ENCODE measurements around the gene REL.
"Not testable (repeated sequence)": the region's sequence is repeated elsewhere in the genome, so short reads cannot be mapped to it uniquely, and the experiment has no call there.

REL gene

DNA sequence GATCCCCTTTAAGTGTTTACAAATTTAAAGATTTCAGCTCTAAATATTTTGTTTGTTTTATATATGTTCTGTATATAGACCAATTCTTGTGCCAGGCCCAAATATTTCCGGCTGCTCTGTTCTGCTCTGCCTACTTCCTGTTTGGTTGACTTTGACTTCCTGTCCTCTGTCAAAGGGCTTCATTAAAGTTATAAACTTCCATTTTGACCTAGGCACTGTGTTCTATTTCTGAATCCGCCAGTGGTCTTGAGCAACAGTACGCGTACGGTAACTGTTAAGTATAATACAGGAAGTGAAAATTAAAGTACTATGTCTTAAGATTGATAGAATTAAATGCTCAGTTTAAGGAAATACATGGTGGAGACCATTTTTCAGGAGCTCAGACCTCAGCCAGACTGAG, 13.5 kb upstream of the REL start:
- DNase-seq (ENCODE audit: low read depth in 2 of 2) = no peak

DNA sequence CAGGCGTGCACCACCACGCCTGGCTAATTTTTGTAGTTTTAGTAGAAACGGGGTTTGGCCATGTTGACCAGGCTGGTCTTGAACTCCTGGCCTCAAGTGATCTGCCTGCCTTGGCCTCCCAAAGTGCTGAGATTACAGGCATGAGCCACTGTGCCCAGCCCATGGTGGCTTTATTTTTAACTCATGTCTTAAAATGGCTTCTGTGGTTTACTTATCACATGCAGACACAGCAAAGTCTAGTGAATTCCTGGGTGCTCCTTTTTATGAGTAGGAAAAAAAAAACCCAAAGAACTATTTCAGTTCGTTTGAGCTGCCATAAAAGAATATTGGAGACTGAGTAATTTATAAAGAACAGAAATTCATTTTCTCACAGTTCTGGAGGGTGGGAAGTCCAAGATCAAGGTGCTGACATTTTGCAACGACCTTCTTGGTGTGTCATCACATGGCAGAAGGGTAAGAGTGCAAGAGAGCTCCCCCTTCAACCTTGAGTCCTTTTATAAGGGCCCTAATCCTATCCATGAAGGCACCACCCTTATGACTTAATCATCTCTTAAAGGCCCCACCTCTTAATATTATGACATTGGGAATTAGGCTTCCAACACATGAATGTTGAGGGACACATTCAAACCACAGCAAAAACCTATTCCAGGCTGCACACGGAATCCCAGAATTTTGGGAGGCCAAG, 12.6 kb upstream of the REL start:
- no peak for DNase-seq (ENCODE audit: low read depth in 2 of 2)

DNA sequence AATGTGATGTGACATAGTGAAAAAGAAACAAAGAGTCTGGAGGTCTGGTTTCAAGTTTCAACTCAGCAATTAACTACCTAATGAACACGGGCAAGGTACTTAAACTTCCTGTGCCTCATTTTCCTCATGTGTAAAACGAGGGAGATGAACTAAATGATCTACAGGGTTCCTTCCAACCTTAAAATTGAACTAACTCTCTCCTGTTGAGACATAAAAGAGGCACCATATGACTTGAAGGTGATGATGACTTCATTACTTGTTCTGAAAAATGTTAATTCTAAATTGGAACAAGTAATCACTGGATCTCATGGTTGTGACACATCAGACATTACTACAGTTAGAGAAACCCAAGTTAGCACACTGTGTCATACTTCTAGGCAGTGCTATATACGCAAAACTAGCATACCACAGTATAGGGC, 8.9 kb upstream of the REL start:
- DNase-seq (ENCODE audit: low read depth in 2 of 2) = no peak

DNA sequence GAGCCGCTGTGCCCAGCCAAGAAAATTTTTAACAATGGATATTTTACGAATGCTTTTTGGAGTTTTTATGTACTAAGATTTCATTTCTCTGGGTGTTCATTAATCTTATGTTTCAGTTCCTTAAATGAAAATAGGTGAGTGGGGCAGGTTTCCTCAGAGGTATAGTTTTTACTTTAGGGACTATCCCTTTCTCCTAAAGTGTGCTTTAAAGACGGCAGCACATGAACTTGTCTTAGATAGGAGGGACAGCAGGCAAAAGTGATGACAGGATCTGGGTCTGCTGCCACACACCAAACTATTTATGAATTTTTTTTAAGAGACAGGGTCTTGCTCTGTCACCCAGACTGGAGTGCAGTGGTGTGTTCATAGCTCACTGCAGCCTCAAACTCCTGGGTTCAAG, 8.0 kb upstream of the REL start:
- DNase-seq (ENCODE audit: low read depth in 2 of 2) = no peak

DNA sequence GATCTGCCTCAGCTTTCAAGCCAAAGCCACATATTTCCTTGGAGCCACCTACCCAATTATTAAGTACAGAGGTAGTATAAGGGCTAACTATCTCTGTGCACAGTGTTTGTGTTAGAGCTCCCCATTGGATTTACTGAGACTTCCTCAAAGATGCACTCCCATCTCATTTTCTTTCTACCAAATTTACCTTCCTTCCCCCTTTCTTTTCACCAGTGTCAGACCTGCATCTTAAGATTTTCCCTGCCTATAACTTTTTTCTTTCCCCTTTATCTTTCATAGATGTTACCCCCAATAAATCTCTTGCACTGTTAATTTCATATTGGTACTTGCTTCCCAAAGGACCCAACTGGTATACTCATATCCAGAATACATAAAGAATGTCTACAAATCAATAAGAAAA, 5.9 kb upstream of the REL start:
- DNase-seq (ENCODE audit: low read depth in 2 of 2) = no peak

DNA sequence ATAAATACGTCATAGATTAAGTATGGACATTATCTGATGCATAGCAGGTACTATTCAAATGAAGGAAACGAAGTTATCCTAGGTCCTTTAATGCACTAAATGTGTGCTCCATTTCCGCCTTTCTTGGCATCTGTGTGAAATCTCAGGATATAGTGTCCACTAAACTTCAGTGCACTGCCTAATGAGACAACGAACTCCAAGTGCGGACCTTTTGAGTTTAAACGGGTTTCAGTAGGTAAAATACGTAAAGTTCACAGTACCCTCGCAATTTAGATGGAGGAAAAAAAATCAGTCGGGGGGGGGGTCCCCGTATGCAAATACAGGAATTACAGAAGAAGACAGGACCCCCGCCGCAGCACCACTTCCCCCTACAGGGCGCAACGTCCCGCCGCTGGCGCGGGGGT, 729 bp upstream of the REL start:
- DNase-seq (ENCODE audit: low read depth in 2 of 2) = no peak

DNA sequence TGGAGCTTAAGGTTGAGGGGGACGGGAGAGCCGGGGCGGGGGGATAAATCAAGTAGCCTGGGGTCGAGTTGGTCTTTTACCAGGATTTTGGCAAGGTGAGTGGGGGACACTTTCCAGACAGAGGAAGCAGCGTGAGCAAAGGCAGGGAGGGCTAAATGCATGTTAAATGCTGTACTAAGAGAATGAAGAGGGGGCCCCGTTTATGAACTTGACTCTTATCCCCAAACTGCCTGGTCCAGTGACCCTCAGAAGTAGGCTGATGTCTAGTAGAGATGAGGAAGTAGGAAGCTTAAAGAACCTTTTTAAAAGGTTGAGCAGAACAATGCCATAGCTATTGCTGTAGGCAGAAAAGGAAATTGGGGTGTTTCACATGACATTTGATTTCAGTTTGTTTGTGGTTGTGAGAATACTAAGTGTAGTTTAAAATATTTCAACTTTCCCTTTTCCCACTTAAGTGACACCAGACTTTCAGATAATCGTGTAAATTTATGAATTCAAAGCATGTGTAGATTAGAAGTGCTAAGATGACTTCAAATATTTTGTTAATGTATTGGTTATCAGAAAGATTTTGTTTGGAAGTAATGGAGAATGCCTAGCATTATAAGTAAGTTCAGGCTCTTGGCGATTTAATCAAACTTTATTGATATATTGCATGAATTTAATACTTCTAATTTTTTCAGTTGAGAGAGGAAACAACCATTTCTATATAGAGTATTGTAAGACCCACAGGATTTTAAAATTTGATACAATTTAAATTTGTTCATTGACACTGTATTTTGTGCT, 1.8 kb downstream of the REL start:
- DNase-seq (ENCODE audit: low read depth in 2 of 2) = no peak

DNA sequence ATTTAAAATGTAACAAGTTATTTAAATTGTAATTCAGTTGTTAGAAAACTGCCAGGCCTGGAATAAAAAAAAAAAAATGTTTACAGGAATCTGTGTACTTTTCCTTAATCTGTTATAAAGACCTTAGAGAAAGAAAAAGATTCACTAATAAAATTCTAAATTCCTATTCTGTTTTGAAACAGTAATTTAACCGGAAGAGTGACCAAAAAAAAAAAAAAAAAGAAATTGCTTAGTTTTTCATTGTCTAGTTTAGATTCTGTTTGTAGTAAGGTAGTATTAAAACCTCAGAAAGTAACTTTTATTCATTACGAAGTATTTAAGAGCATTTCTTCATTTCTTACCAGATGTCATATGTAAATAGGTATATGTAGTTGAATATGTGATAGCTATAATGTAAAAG, 2.5 kb downstream of the REL start:
- DNase-seq (ENCODE audit: low read depth in 2 of 2) = no peak

DNA sequence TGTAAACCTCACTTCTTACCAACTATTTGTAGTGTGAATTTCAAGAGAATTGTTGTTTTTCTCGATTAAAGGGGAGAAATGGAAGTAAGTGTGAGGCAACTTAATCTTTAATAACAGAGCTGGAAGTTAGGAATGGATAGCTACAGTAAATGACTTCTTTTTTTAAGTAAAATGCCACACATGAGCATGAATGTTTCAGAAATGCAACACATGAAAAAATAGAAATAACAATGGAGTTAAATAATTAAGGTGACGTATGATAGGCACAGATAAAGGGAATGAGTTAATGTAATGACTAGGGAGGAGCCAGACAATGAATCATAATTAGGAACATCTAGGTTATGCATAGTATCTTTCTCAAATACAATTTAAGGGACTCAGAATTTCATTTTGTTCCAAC, 3.4 kb downstream of the REL start:
- DNase-seq (ENCODE audit: low read depth in 2 of 2) = no peak

DNA sequence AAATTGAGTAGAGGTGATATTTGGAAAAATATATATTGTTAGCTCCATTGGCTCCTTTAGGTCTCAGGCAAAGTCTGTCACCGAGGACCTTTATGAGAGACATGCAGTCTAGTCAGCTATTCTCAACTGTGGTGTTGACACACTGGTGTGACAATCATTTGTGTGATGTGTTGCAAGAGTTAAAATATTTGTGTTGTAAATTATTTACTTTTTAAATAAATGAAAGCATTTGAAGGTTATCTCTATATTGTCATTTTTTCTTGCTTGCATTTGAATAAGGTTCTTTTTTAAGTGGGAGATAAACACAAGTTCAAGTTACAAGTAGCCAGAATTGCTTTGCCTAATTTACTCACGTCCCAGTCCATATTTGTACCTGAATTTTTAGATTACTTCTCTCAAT, 4.3 kb downstream of the REL start:
- DNase-seq (ENCODE audit: low read depth in 2 of 2) = no peak

DNA sequence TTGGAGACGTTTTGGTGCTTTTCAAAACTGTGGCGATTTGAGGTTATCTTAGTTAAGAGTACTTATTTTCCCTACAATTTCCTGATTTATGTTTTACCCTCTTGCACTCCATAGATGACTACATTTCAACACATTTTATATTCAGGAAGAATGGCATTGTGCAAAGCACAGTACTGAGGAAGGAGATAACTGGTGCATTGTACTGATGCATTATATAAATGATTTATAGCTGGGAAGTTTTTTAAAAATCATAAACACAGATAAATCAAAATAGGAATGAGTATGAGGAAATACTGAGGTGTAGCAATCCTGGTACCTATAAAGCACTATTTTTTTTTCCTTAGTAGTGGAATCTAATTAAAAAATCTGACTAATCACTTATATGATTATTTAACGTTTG, 5.6 kb downstream of the REL start:
- no peak for DNase-seq (ENCODE audit: low read depth in 2 of 2)

DNA sequence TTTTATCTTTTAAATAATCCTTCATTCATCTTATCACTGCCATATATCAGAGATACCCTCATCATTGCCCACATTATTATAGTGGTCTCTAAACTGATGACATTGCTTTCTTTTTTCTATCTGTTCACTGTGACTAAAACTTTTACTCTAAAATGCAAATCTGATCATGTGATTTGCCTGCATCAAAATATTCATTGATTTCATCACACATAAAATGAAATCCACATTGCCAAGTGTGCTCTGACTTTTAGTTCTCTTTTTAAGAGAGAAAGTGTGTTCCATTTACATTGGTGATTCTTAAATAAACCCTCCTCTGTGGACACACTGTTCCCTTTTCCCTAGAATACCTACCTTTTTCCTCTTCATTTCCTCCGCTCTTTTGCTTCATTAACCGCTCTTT, 7.5 kb downstream of the REL start:
- DNase-seq (ENCODE audit: low read depth in 2 of 2) = no peak

DNA sequence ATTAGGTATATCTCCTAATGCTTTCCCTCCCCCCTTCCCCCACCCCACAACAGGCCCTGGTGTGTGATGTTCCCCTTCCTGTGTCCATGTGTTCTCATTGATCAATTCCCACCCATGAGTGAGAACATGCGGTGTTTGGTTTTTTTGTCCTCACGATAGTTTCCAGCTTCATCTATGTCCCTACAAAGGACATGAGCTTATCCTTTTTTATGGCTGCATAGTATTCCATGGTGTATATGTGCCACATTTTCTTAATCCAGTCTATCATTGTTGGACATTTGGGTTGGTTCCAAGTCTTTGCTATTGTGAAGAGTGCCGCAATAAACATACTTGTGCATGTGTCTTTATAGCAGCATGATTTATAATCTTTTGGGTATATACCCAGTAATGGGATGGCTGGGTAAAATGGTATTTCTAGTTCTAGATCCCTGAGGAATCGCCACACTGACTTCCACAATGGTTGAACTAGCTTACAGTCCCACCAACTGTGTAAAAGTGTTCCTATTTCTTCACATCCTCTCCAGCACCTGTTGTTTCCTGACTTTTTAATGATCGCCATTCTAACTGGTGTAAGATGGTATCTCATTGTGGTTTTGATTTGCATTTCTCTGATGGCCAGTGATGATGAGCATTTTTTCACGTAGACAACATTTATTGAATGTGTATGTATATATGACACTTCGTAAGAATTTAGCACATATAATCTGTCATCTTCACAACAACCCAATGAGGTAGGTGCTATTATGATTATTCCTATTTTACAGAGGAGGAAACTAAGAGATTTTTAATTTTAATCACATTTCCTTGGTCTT, 8.4 kb downstream of the REL start:
- not testable (repeated sequence) for DNase-seq (ENCODE audit: low read depth in 2 of 2)

DNA sequence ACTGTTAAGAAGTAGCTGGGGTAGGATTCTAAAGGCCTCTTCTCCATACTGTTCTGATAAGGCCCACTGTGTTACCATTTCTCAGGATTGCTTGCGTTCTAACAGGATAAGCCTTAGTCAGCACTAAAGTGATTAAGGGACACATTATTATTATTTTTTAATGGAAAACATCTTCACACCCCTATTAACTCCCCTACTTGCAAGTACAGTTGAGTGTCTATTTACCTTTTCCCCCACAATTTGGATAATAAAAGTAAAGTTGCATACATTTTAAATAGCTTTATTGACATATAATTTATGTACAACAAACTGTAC, 9.0 kb downstream of the REL start:
- DNase-seq (ENCODE audit: low read depth in 2 of 2) = no peak

DNA sequence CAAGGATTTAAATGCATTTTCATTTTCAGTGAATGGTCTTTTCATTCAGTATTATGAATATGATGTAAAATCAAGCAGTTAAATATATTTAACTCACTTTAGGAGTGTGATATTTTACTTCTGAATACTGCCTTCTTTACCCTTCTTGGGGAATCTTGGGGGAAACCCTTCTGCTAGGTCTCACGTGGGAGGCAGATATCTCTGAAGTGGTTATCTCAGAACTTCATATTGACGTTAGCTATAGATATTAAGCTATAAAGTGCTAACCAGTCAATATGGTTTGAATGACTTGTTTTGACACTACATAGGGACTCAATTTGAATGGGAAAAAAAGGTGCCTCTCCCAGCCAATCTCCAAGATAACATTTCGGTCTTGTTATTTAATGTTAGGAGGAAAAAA, 9.8 kb downstream of the REL start:
- DNase-seq (ENCODE audit: low read depth in 2 of 2) = no peak

DNA sequence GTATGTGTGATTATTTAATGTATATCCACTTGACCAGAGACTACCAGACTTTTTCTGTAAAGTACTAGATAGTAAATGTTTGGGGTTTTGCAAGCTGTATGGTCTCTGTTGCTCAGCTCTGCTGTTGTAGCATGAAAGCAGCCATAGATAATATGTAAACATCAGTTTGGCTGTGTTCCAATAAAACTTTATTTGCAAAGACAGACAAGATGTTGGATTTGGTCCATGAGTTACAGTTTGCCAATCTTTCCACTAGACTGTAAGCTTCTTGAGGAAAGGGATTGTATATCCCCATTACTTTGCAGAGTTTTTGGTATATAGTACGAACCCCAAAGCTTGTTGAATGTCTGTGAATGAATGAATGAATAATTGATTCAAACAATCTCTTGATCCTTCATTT, 17.2 kb downstream of the REL start:
- no peak for DNase-seq (ENCODE audit: low read depth in 2 of 2)

DNA sequence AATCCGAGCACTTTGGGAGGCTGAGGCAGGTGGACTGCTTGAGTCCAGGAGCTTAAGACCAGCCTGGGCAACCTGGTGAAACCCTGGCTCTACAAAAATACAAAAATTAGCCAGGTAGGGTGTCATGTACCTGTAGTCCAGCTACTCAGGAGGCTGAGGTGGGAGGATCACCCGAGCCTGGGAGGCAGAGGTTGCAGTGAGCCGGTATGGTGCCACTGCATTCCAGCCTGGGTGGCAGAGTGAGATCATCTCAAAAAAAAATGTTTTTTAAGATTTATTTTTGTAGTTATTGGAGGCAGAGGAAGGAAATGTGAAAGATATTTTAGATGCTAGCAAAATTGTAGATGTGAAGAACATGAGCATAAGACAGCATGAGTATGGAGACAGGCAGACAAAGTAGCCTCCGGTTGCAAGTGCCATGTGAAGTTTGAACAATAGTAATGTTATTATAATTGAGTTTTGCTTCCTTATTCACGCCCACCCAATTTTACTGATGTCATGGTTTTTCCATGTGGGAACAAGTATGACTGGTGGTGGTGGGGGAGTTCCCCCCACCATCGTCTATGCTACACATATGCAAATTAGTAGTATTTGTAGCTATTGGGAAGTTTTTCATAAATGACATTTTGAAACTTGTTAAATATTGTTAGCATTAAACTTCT, 18.0 kb downstream of the REL start:
- DNase-seq (ENCODE audit: low read depth in 2 of 2) = peak in 1 of 2 donors; percentile 54

DNA sequence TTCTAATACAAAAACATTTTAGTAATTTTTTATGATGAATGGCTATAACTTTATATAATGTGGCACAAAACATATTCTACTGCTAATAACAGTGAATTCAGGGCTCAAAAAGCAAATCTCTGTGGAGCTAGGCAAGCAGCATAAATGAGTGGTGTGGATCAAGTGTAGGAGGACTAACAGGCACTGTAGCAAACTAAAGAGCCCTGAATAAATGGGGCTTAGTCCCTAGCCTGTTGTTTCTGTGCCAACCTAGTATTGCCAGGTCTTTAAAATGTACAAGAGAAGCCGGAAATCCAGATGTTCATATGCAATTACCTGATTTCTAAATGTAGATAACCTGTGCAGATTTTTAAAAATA, 18.5 kb downstream of the REL start:
- DNase-seq (ENCODE audit: low read depth in 2 of 2) = no peak

DNA sequence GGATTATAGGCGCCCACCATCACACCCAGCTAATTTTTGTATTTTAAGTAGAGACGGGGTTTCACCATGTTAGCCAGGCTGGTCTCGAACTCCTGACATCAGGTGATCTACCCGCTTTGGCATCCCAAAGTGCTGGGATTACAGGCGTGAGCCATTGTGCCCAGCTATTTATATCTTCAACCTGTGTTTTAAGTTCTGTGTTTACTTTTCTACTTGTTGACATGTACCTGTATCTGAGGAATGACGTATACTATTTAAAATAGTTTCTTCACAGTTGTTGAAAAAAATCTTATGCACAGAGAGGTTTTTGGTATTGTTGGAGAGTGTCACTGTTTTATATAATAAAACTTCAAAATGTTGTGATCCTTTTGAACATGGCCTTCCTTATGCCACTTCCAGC, 19.9 kb downstream of the REL start:
- DNase-seq (ENCODE audit: low read depth in 2 of 2) = not testable (repeated sequence)

DNA sequence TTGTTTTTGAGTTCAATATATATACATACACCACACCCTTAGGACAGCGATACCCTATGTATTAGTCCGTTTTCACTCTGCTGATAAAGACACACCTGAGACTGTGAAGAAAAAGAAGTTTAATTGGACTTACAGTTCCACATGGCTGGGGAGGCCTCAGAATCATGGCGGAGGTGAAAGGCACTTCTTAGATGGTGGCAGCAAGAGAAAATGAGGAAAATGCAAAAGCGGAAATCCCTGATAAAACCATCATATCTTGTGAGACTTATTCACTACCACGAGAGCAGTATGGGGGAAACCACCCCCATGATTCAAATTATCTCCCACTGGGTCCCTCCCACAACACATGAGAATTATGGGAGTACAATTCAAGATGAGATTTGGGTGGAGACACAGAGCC, 24.5 kb downstream of the REL start:
- DNase-seq (ENCODE audit: low read depth in 2 of 2) = not testable (repeated sequence)

DNA sequence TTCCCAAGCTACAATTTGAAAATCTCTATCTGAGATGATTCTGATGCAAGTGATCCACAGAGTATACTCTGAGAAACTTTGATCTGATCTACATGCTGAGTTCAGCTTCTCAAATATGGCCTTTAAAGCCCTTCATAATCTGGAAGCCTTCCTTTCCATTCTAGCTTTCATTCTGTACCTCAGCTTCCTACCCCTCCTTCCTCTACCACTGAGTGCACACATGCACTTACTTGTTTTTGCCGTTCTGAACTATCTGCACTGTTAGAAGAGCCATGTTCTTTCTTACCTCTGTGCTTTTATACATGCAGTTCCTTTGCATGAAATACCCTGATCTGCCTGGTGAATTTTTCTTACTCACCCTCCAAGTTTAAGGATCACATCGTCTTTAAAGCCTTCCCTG, 25.0 kb downstream of the REL start:
- DNase-seq (ENCODE audit: low read depth in 2 of 2) = no peak

DNA sequence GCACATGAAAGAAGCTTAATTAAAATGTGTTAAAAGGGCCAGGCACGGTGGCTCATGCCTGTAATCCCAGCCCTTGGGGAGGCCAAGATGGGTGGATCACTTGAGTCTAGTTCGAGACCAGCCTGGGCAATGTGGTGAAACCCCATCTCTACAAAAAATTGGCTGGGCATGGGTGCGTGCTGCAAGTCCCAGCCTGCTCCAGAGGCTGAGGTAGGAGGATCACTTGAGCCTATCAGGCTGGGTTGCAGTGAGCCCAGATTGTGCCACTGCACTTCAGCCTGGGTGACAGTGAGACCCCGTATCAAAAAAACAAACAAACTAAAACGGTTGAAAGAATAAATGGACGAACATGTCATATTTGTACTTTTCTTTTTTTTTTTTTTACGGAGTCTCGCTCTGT, 26.0 kb downstream of the REL start:
- no peak for DNase-seq (ENCODE audit: low read depth in 2 of 2)

Measured in stimulated activated CD8-positive, alpha-beta memory T cell treated with anti-CD3 and anti-CD28 coated beads, Interleukin-15, amount 100 ng/mL, for 4 hours (primary cell).